WI38 (cell line): ENCODE data around the gene MCRIP1.

Experiments
- H3K4me3 ChIP-seq: 2 replicates; pipeline ENCODE4 v1.5.1; 2011; ENCODE audit warnings: low read depth, mild to moderate bottlenecking, control low read depth, low read length
- CTCF ChIP-seq: IDR thresholded peaks from 2 replicates; pipeline ENCODE4 v1.5.1; 2012; ENCODE audit warnings: low read depth, mild to moderate bottlenecking, control low read depth, low read length

MCRIP1 gene

GRCh38 chr17:81794074-81794476, 39.0 kb downstream of the MCRIP1 start:
- TF ChIP-seq CTCF, result no peak

GRCh38 chr17:81792675-81793615, 40.1 kb downstream of the MCRIP1 start:
- H3K4me3 ChIP-seq, result no peak overlapping the region
- no peak for TF ChIP-seq CTCF

More at GRCh38 chr17:81794074-81794476, 39.0 kb downstream of the MCRIP1 start:
- no peak overlapping the region for H3K4me3 ChIP-seq
